ENCODE measurements around the gene SLC48A1.

DNA sequence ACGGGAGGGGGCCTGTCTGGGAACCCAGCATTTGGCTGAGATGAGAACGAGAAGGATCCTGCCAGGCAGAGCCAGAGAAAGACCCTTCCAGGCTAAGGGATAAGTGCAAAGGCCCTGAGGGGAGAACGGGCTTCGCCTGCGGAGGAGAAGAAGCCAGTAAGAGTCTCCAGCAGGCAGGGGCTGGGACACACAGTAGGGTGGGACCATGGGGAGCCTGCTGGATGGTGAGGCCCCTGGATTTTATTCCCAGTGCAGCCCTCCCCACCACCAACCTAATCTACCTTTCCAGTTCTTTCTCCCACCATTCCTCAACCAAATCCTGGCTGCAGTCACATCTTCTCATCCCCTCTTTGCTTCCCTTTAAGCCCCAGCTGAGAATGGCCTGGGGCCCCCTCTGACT lies 27.0 kb upstream of the SLC48A1 start:
- TF ChIP-seq POLR2AphosphoS5 (IDR thresholded peaks at IDR 0.05), result no peak
- TF ChIP-seq, protein P1, sequence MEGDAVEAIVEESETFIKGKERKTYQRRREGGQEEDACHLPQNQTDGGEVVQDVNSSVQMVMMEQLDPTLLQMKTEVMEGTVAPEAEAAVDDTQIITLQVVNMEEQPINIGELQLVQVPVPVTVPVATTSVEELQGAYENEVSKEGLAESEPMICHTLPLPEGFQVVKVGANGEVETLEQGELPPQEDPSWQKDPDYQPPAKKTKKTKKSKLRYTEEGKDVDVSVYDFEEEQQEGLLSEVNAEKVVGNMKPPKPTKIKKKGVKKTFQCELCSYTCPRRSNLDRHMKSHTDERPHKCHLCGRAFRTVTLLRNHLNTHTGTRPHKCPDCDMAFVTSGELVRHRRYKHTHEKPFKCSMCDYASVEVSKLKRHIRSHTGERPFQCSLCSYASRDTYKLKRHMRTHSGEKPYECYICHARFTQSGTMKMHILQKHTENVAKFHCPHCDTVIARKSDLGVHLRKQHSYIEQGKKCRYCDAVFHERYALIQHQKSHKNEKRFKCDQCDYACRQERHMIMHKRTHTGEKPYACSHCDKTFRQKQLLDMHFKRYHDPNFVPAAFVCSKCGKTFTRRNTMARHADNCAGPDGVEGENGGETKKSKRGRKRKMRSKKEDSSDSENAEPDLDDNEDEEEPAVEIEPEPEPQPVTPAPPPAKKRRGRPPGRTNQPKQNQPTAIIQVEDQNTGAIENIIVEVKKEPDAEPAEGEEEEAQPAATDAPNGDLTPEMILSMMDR (IDR thresholded peaks at IDR 0.05), result no peak

Measured in prostate gland (tissue), 2 donors.